ENCODE measurements around the gene CERS3.

CERS3 gene

DNA sequence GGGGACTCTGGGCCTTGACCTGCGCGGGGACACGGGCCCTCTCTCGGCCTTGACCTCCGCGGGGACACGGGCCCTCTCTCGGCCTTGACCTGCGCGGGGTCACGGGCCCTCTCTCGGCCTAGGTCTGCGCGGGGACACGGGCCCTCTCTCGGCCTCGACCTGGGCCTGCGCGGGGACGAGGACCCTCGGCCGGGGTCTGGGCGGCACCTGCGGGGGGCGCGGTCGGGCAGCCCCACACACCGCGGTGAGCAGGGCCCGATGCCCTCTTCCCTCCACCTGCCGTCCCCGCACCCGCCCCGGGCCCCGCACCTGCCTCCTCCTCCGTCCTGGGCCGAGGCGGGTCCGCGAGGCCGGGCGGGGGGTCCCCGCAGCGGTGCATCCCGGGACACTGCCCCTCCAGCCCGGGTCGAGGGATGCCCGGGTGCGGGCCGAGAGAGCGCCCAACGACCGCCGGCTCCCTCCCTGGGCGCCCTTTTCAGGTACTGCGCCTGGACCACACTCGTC lies 15.6 kb upstream of the CERS3 start:
- Histone ChIP-seq H3K9me3 (ENCODE audit: insufficient read depth, low read length) (no peaks in the 10 kb centered on the region), H3K4me3 (ENCODE audit: insufficient read depth, low read length, poor library complexity, severe bottlenecking) (no peak overlapping the region), H3F3A (ENCODE audit: insufficient read depth) (no peaks in the 10 kb centered on the region), H3K27me3 (ENCODE audit: low read length) (no peaks in the 10 kb centered on the region), H2AFZ (ENCODE audit: low read depth, low read length, severe bottlenecking) (no peak overlapping the region), H3K4me2 (ENCODE audit: low read depth, low read length, poor library complexity, severe bottlenecking) (no peak overlapping the region), H3K9me2 (replicated peaks; ENCODE audit: insufficient read depth, low read length) (no peaks in the 10 kb centered on the region), H3K36me3 (ENCODE audit: low read length) (no peaks in the 10 kb centered on the region), H3K9ac (ENCODE audit: low read length) (no peak overlapping the region), H4K20me1 (ENCODE audit: low read depth, low read length) (no peaks in the 10 kb centered on the region), H3K27ac (ENCODE audit: low read depth, low read length) (no peak overlapping the region), H3K79me2 (ENCODE audit: insufficient read depth, low read length) (no peaks in the 10 kb centered on the region)
- TF ChIP-seq EZH2phosphoT487 (conservative IDR thresholded peaks at IDR 0.05; ENCODE audit: low read length), result no peak
- no peak for TF ChIP-seq CTCF (IDR thresholded peaks at IDR 0.05; ENCODE audit: insufficient read depth, low read length, poor library complexity, severe bottlenecking)

GRCh38 chr15:100542290-100542689 lies 13.5 kb upstream of the CERS3 start:
- H3K79me2 ChIP-seq (ENCODE audit: insufficient read depth, low read length), result no peaks in the 10 kb centered on the region
- TF ChIP-seq EZH2phosphoT487 (conservative IDR thresholded peaks at IDR 0.05; ENCODE audit: low read length) (no peak), CTCF (IDR thresholded peaks at IDR 0.05; ENCODE audit: insufficient read depth, low read length, poor library complexity, severe bottlenecking) (no peak)
- H3F3A ChIP-seq (ENCODE audit: insufficient read depth), result no peaks in the 10 kb centered on the region
- H4K20me1 ChIP-seq (ENCODE audit: low read depth, low read length), result no peaks in the 10 kb centered on the region
- no peak overlapping the region for H2AFZ ChIP-seq (ENCODE audit: low read depth, low read length, severe bottlenecking)
- no peaks in the 10 kb centered on the region for H3K9me2 ChIP-seq (replicated peaks; ENCODE audit: insufficient read depth, low read length)
- no peaks in the 10 kb centered on the region for H3K36me3 ChIP-seq (ENCODE audit: low read length)
- no peak overlapping the region for H3K4me2 ChIP-seq (ENCODE audit: low read depth, low read length, poor library complexity, severe bottlenecking)
- no peak overlapping the region for H3K4me3 ChIP-seq (ENCODE audit: insufficient read depth, low read length, poor library complexity, severe bottlenecking)
- no peak overlapping the region for H3K27ac ChIP-seq (ENCODE audit: low read depth, low read length)
- H3K27me3 ChIP-seq (ENCODE audit: low read length), result no peaks in the 10 kb centered on the region
- H3K9ac ChIP-seq (ENCODE audit: low read length), result no peak overlapping the region
- no peaks in the 10 kb centered on the region for H3K9me3 ChIP-seq (ENCODE audit: insufficient read depth, low read length)

DNA sequence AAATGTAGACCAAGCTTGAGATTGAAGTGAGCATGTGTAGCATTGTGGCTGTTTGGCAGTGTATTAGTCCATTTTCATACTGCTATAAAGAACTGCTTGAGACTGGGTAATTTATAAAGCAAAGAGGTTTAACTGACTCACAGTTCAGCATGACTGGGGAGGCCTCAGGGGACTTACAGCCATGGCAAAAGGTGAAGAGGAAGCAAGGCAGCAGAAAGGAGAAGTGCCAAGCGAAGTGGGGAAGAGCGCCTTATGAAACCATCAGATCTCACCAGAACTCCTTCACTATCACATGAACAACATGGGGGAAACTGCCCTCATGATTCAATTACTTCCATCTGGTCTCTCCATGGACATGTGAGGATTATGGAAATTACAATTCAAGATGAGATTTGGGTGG lies 8.6 kb upstream of the CERS3 start:
- Histone ChIP-seq H3K27me3 (ENCODE audit: low read length) (no peaks in the 10 kb centered on the region), H3K4me3 (ENCODE audit: insufficient read depth, low read length, poor library complexity, severe bottlenecking) (no peak overlapping the region), H3K9me3 (ENCODE audit: insufficient read depth, low read length) (no peaks in the 10 kb centered on the region), H3K36me3 (ENCODE audit: low read length) (no peaks in the 10 kb centered on the region), H2AFZ (ENCODE audit: low read depth, low read length, severe bottlenecking) (no peak overlapping the region), H4K20me1 (ENCODE audit: low read depth, low read length) (no peaks in the 10 kb centered on the region), H3K4me2 (ENCODE audit: low read depth, low read length, poor library complexity, severe bottlenecking) (no peak overlapping the region), H3K79me2 (ENCODE audit: insufficient read depth, low read length) (no peaks in the 10 kb centered on the region), H3K9me2 (replicated peaks; ENCODE audit: insufficient read depth, low read length) (no peaks in the 10 kb centered on the region), H3K27ac (ENCODE audit: low read depth, low read length) (no peak overlapping the region), H3K9ac (ENCODE audit: low read length) (no peak overlapping the region), H3F3A (ENCODE audit: insufficient read depth) (no peaks in the 10 kb centered on the region)
- TF ChIP-seq CTCF (IDR thresholded peaks at IDR 0.05; ENCODE audit: insufficient read depth, low read length, poor library complexity, severe bottlenecking), result no peak
